ENCODE data around the gene LRRN1.

The LRRN1 gene

DNA sequence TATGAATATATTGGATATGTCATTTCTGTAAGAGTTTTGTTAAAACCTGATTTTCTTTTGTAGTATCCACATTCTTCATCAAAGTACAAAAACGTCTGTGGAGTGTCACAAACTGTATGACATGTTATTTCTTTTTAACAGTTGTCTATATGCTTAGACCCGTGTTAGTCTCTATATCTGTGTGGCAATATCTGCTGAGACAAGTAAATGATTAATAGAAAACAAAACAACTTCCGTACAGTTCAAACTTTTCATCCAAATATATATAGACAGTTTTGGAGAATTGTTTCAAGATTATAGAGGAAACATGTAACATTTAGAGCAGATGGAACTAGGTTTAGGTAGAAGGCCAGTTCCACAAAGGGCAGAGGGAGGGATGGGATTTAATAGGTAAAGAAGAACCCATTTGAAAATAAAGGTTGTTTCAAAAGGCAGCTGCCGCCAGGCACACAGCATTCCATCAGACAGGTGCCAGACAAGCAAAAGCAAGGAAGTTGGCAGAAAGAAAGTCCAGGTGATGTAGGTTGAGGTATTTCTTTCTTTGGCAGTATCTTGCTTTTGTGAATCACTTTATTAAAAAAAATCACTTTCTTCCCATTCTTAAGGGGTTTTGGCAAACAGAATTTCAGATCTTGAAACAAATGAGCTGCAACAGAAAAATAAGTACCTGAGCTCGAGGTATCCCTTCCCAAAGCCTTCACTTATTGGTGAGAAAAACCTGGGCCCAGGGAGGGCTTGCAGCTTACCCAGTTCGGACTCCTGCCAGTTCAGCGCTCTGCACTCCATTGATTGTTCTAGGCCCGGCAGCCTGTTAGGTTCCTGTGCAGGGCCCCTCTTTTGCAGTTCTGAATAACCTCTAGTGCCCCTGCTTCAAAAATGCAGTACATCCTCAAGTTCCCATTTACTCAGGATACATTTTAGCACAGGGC lies 49.0 kb downstream of the LRRN1 start:
- no peak overlapping the region for H3K27ac ChIP-seq (ENCODE audit: low read length)
- no peaks in the 10 kb centered on the region for H4K20me1 ChIP-seq (ENCODE audit: insufficient read depth, low read length)
- peaks cover 9% of the 10 kb centered on the region for H3K4me1 ChIP-seq (ENCODE audit: low read length)

DNA sequence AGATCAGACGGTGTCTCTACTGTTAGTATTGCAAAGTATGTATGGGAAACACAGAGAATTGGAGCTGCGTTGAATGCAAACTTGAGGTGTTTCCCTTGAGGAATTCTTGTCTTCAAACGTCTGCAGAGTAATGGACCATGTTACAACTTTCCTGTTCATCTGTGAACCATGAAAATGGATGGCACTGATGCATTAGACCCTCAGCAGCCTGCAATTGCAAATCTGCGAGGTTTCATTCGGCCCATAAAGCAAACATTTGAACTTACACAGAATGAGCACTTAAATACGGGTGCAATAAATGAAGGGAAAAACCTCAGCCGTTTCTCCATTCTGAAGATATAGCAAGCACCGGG lies 49.7 kb downstream of the LRRN1 start:
- Histone ChIP-seq H3K79me2 (ENCODE audit: low read length) (no peaks in the 10 kb centered on the region), H3K9ac (ENCODE audit: low read length) (no peak overlapping the region), H3K9me3 (ENCODE audit: insufficient read depth, low read length) (no peaks in the 10 kb centered on the region), H3K4me1 (ENCODE audit: low read length) (peaks cover 9% of the 10 kb centered on the region), H3K27me3 (ENCODE audit: low read depth, low read length) (peaks cover 22% of the 10 kb centered on the region), H3K27ac (ENCODE audit: low read length) (no peak overlapping the region), H3K36me3 (replicated peaks; ENCODE audit: low read depth, low read length) (no peaks in the 10 kb centered on the region), H4K20me1 (ENCODE audit: insufficient read depth, low read length) (no peaks in the 10 kb centered on the region), H2AFZ (ENCODE audit: low read depth, low read length) (no peak overlapping the region), H3K4me3 (ENCODE audit: low read length) (no peak overlapping the region), H3K4me2 (ENCODE audit: low read length) (no peak overlapping the region)
- TF ChIP-seq, protein P1, sequence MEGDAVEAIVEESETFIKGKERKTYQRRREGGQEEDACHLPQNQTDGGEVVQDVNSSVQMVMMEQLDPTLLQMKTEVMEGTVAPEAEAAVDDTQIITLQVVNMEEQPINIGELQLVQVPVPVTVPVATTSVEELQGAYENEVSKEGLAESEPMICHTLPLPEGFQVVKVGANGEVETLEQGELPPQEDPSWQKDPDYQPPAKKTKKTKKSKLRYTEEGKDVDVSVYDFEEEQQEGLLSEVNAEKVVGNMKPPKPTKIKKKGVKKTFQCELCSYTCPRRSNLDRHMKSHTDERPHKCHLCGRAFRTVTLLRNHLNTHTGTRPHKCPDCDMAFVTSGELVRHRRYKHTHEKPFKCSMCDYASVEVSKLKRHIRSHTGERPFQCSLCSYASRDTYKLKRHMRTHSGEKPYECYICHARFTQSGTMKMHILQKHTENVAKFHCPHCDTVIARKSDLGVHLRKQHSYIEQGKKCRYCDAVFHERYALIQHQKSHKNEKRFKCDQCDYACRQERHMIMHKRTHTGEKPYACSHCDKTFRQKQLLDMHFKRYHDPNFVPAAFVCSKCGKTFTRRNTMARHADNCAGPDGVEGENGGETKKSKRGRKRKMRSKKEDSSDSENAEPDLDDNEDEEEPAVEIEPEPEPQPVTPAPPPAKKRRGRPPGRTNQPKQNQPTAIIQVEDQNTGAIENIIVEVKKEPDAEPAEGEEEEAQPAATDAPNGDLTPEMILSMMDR (IDR thresholded peaks at IDR 0.05; ENCODE audit: low read depth, low read length): no peak
- TF ChIP-seq EZH2phosphoT487 (IDR thresholded peaks at IDR 0.05; ENCODE audit: low read depth): no peak

More for the DNA sequence above, 49.0 kb downstream of the LRRN1 start:
- no peak overlapping the region for H3K4me2 ChIP-seq (ENCODE audit: low read length)
- no peak overlapping the region for H3K4me3 ChIP-seq (ENCODE audit: low read length)
- no peak overlapping the region for H3K9ac ChIP-seq (ENCODE audit: low read length)
- H3K27me3 ChIP-seq (ENCODE audit: low read depth, low read length): peaks cover 21% of the 10 kb centered on the region
- H2AFZ ChIP-seq (ENCODE audit: low read depth, low read length): no peak overlapping the region
- TF ChIP-seq, protein P1 (IDR thresholded peaks at IDR 0.05; ENCODE audit: low read depth, low read length): no peak
- TF ChIP-seq EZH2phosphoT487 (IDR thresholded peaks at IDR 0.05; ENCODE audit: low read depth): no peak
- no peaks in the 10 kb centered on the region for H3K9me3 ChIP-seq (ENCODE audit: insufficient read depth, low read length)
- no peaks in the 10 kb centered on the region for H3K79me2 ChIP-seq (ENCODE audit: low read length)
- no peaks in the 10 kb centered on the region for H3K36me3 ChIP-seq (replicated peaks; ENCODE audit: low read depth, low read length)

DNA sequence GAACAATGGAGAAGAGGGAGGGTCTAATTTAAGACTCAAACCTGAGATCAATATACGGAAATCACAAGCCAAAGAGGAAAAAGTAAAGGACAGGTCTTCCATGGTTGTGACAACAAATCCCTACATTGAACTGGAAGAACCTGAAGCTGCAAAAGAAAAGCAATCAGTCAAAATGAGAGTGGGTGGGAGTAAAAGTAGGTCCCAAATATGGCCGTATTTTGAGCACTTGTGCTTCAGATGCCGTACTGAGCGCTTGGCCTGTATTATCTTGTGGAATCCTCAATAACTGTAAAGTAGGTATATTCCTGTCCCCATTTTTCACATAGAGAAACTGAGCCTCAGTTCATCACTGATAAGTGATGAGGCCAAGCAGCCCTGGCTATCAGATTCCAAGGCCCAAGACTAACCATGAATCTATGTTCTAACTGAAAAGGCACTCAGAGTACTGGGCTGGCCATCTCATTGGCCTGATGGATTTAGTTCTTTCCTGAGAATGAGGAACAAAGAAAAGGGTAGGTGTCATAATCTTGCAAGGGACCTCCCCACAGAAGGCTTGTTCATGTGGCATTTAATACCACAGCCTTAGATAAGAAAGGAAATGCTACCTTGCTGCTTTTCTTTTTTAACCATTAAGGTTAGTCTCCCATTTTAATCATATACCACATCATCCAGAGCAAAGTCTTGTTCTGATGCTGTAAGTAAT lies 52.5 kb downstream of the LRRN1 start:
- H2AFZ ChIP-seq (ENCODE audit: low read depth, low read length): no peak overlapping the region
- H3K4me3 ChIP-seq (ENCODE audit: low read length): no peak overlapping the region
- H3K79me2 ChIP-seq (ENCODE audit: low read length): no peaks in the 10 kb centered on the region
- no peak overlapping the region for H3K9ac ChIP-seq (ENCODE audit: low read length)
- no peak for TF ChIP-seq EZH2phosphoT487 (IDR thresholded peaks at IDR 0.05; ENCODE audit: low read depth)
- TF ChIP-seq, protein P1 (IDR thresholded peaks at IDR 0.05; ENCODE audit: low read depth, low read length): no peak
- H3K36me3 ChIP-seq (replicated peaks; ENCODE audit: low read depth, low read length): no peaks in the 10 kb centered on the region
- peaks cover 27% of the 10 kb centered on the region for H3K27me3 ChIP-seq (ENCODE audit: low read depth, low read length)
- peaks cover 9% of the 10 kb centered on the region for H3K4me1 ChIP-seq (ENCODE audit: low read length)
- no peak overlapping the region for H3K27ac ChIP-seq (ENCODE audit: low read length)
- H3K4me2 ChIP-seq (ENCODE audit: low read length): no peak overlapping the region
- no peaks in the 10 kb centered on the region for H4K20me1 ChIP-seq (ENCODE audit: insufficient read depth, low read length)
- H3K9me3 ChIP-seq (ENCODE audit: insufficient read depth, low read length): no peaks in the 10 kb centered on the region

DNA sequence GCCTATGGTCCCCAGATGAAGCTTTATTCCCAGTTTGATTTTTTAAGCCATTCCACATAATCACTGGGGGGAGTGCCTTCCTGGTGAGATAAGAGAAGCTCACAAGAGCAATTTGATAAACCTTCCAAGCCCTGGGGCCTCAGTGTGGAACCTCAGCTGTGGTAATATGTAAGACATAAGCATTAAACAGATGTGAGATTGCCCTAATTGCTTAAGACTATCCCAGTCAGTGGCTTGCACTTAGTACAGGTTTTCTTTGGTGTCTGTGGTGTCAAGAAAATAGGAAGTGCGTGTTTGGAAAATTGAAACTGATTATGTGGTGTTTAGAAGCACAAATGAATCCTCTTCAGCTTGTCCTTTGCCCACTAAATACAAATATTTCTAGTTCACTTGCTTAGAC lies 54.3 kb downstream of the LRRN1 start:
- no peaks in the 10 kb centered on the region for H3K9me3 ChIP-seq (ENCODE audit: insufficient read depth, low read length)

More for the DNA sequence above, 54.3 kb downstream of the LRRN1 start:
- H4K20me1 ChIP-seq (ENCODE audit: insufficient read depth, low read length): no peaks in the 10 kb centered on the region
- peaks cover 29% of the 10 kb centered on the region for H3K27me3 ChIP-seq (ENCODE audit: low read depth, low read length)
- no peak overlapping the region for H3K4me2 ChIP-seq (ENCODE audit: low read length)
- no peak for TF ChIP-seq EZH2phosphoT487 (IDR thresholded peaks at IDR 0.05; ENCODE audit: low read depth)
- TF ChIP-seq, protein P1 (IDR thresholded peaks at IDR 0.05; ENCODE audit: low read depth, low read length): no peak
- no peak overlapping the region for H2AFZ ChIP-seq (ENCODE audit: low read depth, low read length)
- no peak overlapping the region for H3K4me3 ChIP-seq (ENCODE audit: low read length)
- H3K36me3 ChIP-seq (replicated peaks; ENCODE audit: low read depth, low read length): no peaks in the 10 kb centered on the region
- no peaks in the 10 kb centered on the region for H3K79me2 ChIP-seq (ENCODE audit: low read length)
- peaks cover 9% of the 10 kb centered on the region for H3K4me1 ChIP-seq (ENCODE audit: low read length)
- H3K9ac ChIP-seq (ENCODE audit: low read length): no peak overlapping the region
- H3K27ac ChIP-seq (ENCODE audit: low read length): no peak overlapping the region
